Ascending aorta (tissue), 2 donors: ENCODE measurements around the gene SERPING1. TPM values are rescaled to one million over a fixed set of nuclear protein-coding genes. Genes with fewer than 3 reads are reported as not detected.

Source experiments
- DNase-seq, 2 donors: peaks; one replicate each; pipeline ENCODE4 v3.0.0-alpha.2; 2019; ENCODE audit warnings: low spot score in 2 of 2
- H3K27ac ChIP-seq, 2 donors: fragments of 200-600 bp; sonication (generic); one replicate each; pipeline ENCODE4 v1.5.1; 2016 to 2017; ENCODE audit warnings: mild to moderate bottlenecking in 1 of 2
- H3K27me3 ChIP-seq: fragments of 200-600 bp; sonication (generic); one replicate; pipeline ENCODE4 v1.5.1; 2017
- H3K36me3 ChIP-seq, 2 donors: fragments of 200-600 bp; sonication (generic); one replicate each; pipeline ENCODE4 v1.5.1; 2016
- H3K4me1 ChIP-seq, 2 donors: fragments of 200-600 bp; sonication (generic); one replicate each; pipeline ENCODE4 v1.5.1; 2016 to 2017; ENCODE audit warnings: mild to moderate bottlenecking in 1 of 2
- H3K4me3 ChIP-seq, 2 donors: fragments of 200-600 bp; sonication (generic); one replicate each; pipeline ENCODE4 v1.5.1; 2016 to 2017; ENCODE audit warnings: mild to moderate bottlenecking in 1 of 2
- H3K9me3 ChIP-seq, 2 donors: fragments of 200-600 bp; sonication (generic); one replicate each; pipeline ENCODE4 v1.5.1; 2016
- CTCF ChIP-seq, 3 experiments: fragments of 200-600 bp in 2 of 3; fragments of 450-650 bp in 1 of 3; sonication (generic) in 2 of 3; IDR thresholded peaks; one replicate each; pipeline ENCODE4 v1.5.1; 2016 to 2019; ENCODE audit warnings: antibody characterized with exemption in 3 of 3, mild to moderate bottlenecking in 1 of 3, moderate library complexity in 1 of 3
- intact Hi-C: fragments of 100-400 bp; cut with DNase I; formaldehyde crosslinking; loops from one replicate; pipeline ENCODE4 v1.15.1; 2023
- total RNA-seq: library from RNA; depleted of rRNA; stranded (reverse); fragments of >200 nt; gene quantifications from one replicate; pipeline ENCODE4 v1.1.0, GENCODE V29; 2016

SERPING1 gene
- total RNA-seq, 1 donor from 2014 or later = 607 TPM

- H3K36me3 ChIP-seq = no peaks in the 10 kb centered on the region
- intact Hi-C loops = loop anchor here (5.0 kb wide), 1 partner anchor 309 kb away; the partner anchor contains the start of genes P2RX3 and SSRP1
- H3K4me1 ChIP-seq = peaks cover 3 to 43% of the 10 kb centered on the region in 2 donors
- no peak for TF ChIP-seq CTCF (IDR thresholded peaks at IDR 0.05)
- peak overlapping the region in 1 of 2 donors; percentile 72 for H3K27ac ChIP-seq
- no peak overlapping the region for H3K4me3 ChIP-seq
- H3K9me3 ChIP-seq = no peaks in the 10 kb centered on the region
- H3K27me3 ChIP-seq = peaks cover 6% of the 10 kb centered on the region
- DNase-seq = no peak
Measured at GRCh38 chr11:57646194-57646798, 48.8 kb downstream of the SERPING1 start.

- Histone ChIP-seq H3K27ac (no peak overlapping the region), H3K27me3 (peaks cover 6% of the 10 kb centered on the region), H3K4me1 (peaks cover 3 to 43% of the 10 kb centered on the region in 2 donors), H3K4me3 (no peak overlapping the region), H3K9me3 (no peaks in the 10 kb centered on the region), H3K36me3 (no peaks in the 10 kb centered on the region)
- no peak for TF ChIP-seq CTCF (IDR thresholded peaks at IDR 0.05)
- intact Hi-C loops = loop anchor here (5.0 kb wide), 1 partner anchor 310 kb away; the partner anchor contains the start of genes P2RX3 and SSRP1
- no peak for DNase-seq
Measured at GRCh38 chr11:57646799-57647303, 49.4 kb downstream of the SERPING1 start.

GRCh38 chr11:57647372-57647771 lies 49.9 kb downstream of the SERPING1 start:
- Histone ChIP-seq H3K27ac (no peak overlapping the region), H3K27me3 (peaks cover 6% of the 10 kb centered on the region), H3K9me3 (no peaks in the 10 kb centered on the region), H3K4me3 (peak overlapping the region in 1 of 2 donors; percentile 16), H3K4me1 (peaks cover 3 to 43% of the 10 kb centered on the region in 2 donors), H3K36me3 (no peaks in the 10 kb centered on the region)
- DNase-seq = no peak
- intact Hi-C loops = loop anchor here (5.0 kb wide), 1 partner anchor 310 kb away; the partner anchor contains the start of genes P2RX3 and SSRP1
- no peak for TF ChIP-seq CTCF (IDR thresholded peaks at IDR 0.05)

GRCh38 chr11:57647960-57648800 lies 50.7 kb downstream of the SERPING1 start:
- Histone ChIP-seq H3K4me1 (peaks cover 3 to 43% of the 10 kb centered on the region in 2 donors), H3K27me3 (peaks cover 6% of the 10 kb centered on the region), H3K4me3 (peak overlapping the region; percentile 43 to 59), H3K9me3 (no peaks in the 10 kb centered on the region), H3K27ac (no peak overlapping the region), H3K36me3 (no peaks in the 10 kb centered on the region)
- intact Hi-C loops = loop anchor here (5.0 kb wide), 1 partner anchor 311 kb away; the partner anchor contains the start of genes P2RX3 and SSRP1
- DNase-seq = no peak
- no peak for TF ChIP-seq CTCF (IDR thresholded peaks at IDR 0.05)

- no peak for DNase-seq
- peaks cover 6% of the 10 kb centered on the region for H3K27me3 ChIP-seq
- H3K27ac ChIP-seq = no peak overlapping the region
- peaks cover 3 to 43% of the 10 kb centered on the region in 2 donors for H3K4me1 ChIP-seq
- no peak for TF ChIP-seq CTCF (IDR thresholded peaks at IDR 0.05)
- H3K9me3 ChIP-seq = no peaks in the 10 kb centered on the region
- no peaks in the 10 kb centered on the region for H3K36me3 ChIP-seq
- intact Hi-C loops = loop anchor here (5.0 kb wide), 1 partner anchor 312 kb away; the partner anchor contains the start of genes P2RX3 and SSRP1
- peak overlapping the region; percentile 43 to 59 for H3K4me3 ChIP-seq
Measured at GRCh38 chr11:57648801-57649735, 51.6 kb downstream of the SERPING1 start.
